Mucosa of stomach (tissue), 1 donor: ENCODE data around the gene SMARCC1.
"Not testable (repeated sequence)": the region's sequence is repeated elsewhere in the genome, so short reads cannot be mapped to it uniquely, and the experiment has no call there.

Source experiments
- H3K27me3 ChIP-seq: one replicate; pipeline ENCODE4 v1.7.0; 2013; ENCODE audit warnings: mild to moderate bottlenecking, low read length; ENCODE audit not compliant: control insufficient read depth, insufficient read depth
- H3K36me3 ChIP-seq: one replicate; pipeline ENCODE4 v1.7.0; 2013; ENCODE audit warnings: low read length; ENCODE audit not compliant: control insufficient read depth, insufficient read depth
- H3K4me1 ChIP-seq: one replicate; pipeline ENCODE4 v1.7.0; 2013; ENCODE audit warnings: mild to moderate bottlenecking, low read length; ENCODE audit not compliant: control insufficient read depth, insufficient read depth
- H3K4me3 ChIP-seq: one replicate; pipeline ENCODE4 v1.7.0; 2013; ENCODE audit warnings: low read length
- H3K9ac ChIP-seq: one replicate; pipeline ENCODE4 v1.7.0; 2013; ENCODE audit warnings: mild to moderate bottlenecking, low read length, moderate library complexity
- H3K9me3 ChIP-seq: one replicate; pipeline ENCODE4 v1.7.0; 2013; ENCODE audit warnings: mild to moderate bottlenecking, low read length, moderate library complexity; ENCODE audit not compliant: control insufficient read depth
- donor health status: Pancreatic carcinoma.

The SMARCC1 gene

GRCh38 chr3:47758261-47759025, 23.2 kb downstream of the SMARCC1 start:
- Histone ChIP-seq H3K4me1 (no peaks in the 10 kb centered on the region), H3K36me3 (no peaks in the 10 kb centered on the region), H3K4me3 (no peak overlapping the region), H3K9me3 (no peaks in the 10 kb centered on the region), H3K9ac (no peak overlapping the region), H3K27me3 (no peaks in the 10 kb centered on the region)

- Histone ChIP-seq H3K9me3 (no peaks in the 10 kb centered on the region), H3K27me3 (no peaks in the 10 kb centered on the region), H3K4me3 (no peak overlapping the region), H3K36me3 (no peaks in the 10 kb centered on the region), H3K9ac (no peak overlapping the region), H3K4me1 (no peaks in the 10 kb centered on the region)
Measured at GRCh38 chr3:47752716-47753115, 29.0 kb downstream of the SMARCC1 start.

GRCh38 chr3:47750811-47751354, 30.8 kb downstream of the SMARCC1 start:
- H3K4me3 ChIP-seq, H3K9me3 ChIP-seq, H3K4me1 ChIP-seq, H3K36me3 ChIP-seq, H3K9ac ChIP-seq, H3K27me3 ChIP-seq: not testable (repeated sequence)

GRCh38 chr3:47747558-47747957, 34.1 kb downstream of the SMARCC1 start:
- Histone ChIP-seq H3K9me3 (no peaks in the 10 kb centered on the region), H3K4me1 (no peaks in the 10 kb centered on the region), H3K27me3 (no peaks in the 10 kb centered on the region), H3K9ac (no peak overlapping the region), H3K4me3 (no peak overlapping the region), H3K36me3 (no peaks in the 10 kb centered on the region)

- Histone ChIP-seq H3K27me3 (no peaks in the 10 kb centered on the region), H3K4me3 (no peak overlapping the region), H3K36me3 (no peaks in the 10 kb centered on the region), H3K9me3 (no peaks in the 10 kb centered on the region), H3K9ac (no peak overlapping the region), H3K4me1 (no peaks in the 10 kb centered on the region)
Measured at GRCh38 chr3:47746264-47746663, 35.4 kb downstream of the SMARCC1 start.

- Histone ChIP-seq H3K27me3 (no peaks in the 10 kb centered on the region), H3K9me3 (no peaks in the 10 kb centered on the region), H3K4me1 (no peaks in the 10 kb centered on the region), H3K36me3 (no peaks in the 10 kb centered on the region), H3K9ac (no peak overlapping the region), H3K4me3 (no peak overlapping the region)
Measured at GRCh38 chr3:47743855-47744254, 37.8 kb downstream of the SMARCC1 start.

GRCh38 chr3:47743352-47743751, 38.3 kb downstream of the SMARCC1 start:
- not testable (repeated sequence) for H3K4me1 ChIP-seq, H3K4me3 ChIP-seq, H3K9me3 ChIP-seq, H3K27me3 ChIP-seq, H3K9ac ChIP-seq, H3K36me3 ChIP-seq

- no peak overlapping the region for H3K9ac ChIP-seq
- no peaks in the 10 kb centered on the region for H3K4me1 ChIP-seq
- H3K27me3 ChIP-seq, result no peaks in the 10 kb centered on the region
- H3K9me3 ChIP-seq, result no peaks in the 10 kb centered on the region
- no peaks in the 10 kb centered on the region for H3K36me3 ChIP-seq
- H3K4me3 ChIP-seq, result no peak overlapping the region
Measured at GRCh38 chr3:47741925-47742324, 39.8 kb downstream of the SMARCC1 start.

GRCh38 chr3:47732143-47732542, 49.5 kb downstream of the SMARCC1 start:
- H3K4me3 ChIP-seq, result no peak overlapping the region
- no peaks in the 10 kb centered on the region for H3K36me3 ChIP-seq
- H3K9ac ChIP-seq, result no peak overlapping the region
- no peaks in the 10 kb centered on the region for H3K9me3 ChIP-seq
- H3K4me1 ChIP-seq, result no peaks in the 10 kb centered on the region
- no peaks in the 10 kb centered on the region for H3K27me3 ChIP-seq

- no peak overlapping the region for H3K4me3 ChIP-seq
- H3K27me3 ChIP-seq, result no peaks in the 10 kb centered on the region
- H3K9ac ChIP-seq, result no peak overlapping the region
- no peaks in the 10 kb centered on the region for H3K4me1 ChIP-seq
- H3K9me3 ChIP-seq, result no peaks in the 10 kb centered on the region
- no peaks in the 10 kb centered on the region for H3K36me3 ChIP-seq
Measured at GRCh38 chr3:47731061-47731460, 50.6 kb downstream of the SMARCC1 start.

GRCh38 chr3:47722859-47723258, 58.8 kb downstream of the SMARCC1 start:
- Histone ChIP-seq H3K4me1 (peaks cover 4% of the 10 kb centered on the region), H3K27me3 (no peaks in the 10 kb centered on the region), H3K4me3 (no peak overlapping the region), H3K9me3 (no peaks in the 10 kb centered on the region), H3K9ac (no peak overlapping the region), H3K36me3 (no peaks in the 10 kb centered on the region)

- H3K9ac ChIP-seq, H3K4me3 ChIP-seq, H3K9me3 ChIP-seq, H3K36me3 ChIP-seq, H3K27me3 ChIP-seq, H3K4me1 ChIP-seq: not testable (repeated sequence)
Measured at GRCh38 chr3:47717448-47717847, 64.2 kb downstream of the SMARCC1 start.

- H3K27me3 ChIP-seq, result no peaks in the 10 kb centered on the region
- no peak overlapping the region for H3K9ac ChIP-seq
- no peak overlapping the region for H3K4me3 ChIP-seq
- no peaks in the 10 kb centered on the region for H3K9me3 ChIP-seq
- no peaks in the 10 kb centered on the region for H3K4me1 ChIP-seq
- no peaks in the 10 kb centered on the region for H3K36me3 ChIP-seq
Measured at GRCh38 chr3:47716656-47717055, 65.0 kb downstream of the SMARCC1 start.
